Esophagus squamous epithelium (tissue), 5 donors: Measurements from ENCODE around the gene FIGN. TPM values are rescaled to one million over a fixed set of nuclear protein-coding genes. Genes with fewer than 3 reads are reported as not detected.

Experiments
- DNase-seq: peaks from one replicate; lab custom pipeline; 2025; lab: John Stamatoyannopoulos, UW
- H3K27ac ChIP-seq, 4 donors: fragments of 200-600 bp; sonication (generic); one replicate each; pipeline ENCODE4 v1.5.1; 2016 to 2019; ENCODE audit warnings: mild to moderate bottlenecking in 1 of 4
- H3K27me3 ChIP-seq, 4 donors: fragments of 200-600 bp; sonication (generic); 1 replicate in 3 of 4; 2 replicates in 1 of 4; pipeline versions ENCODE4 v1.5.1 to v1.6.0; 2017 to 2021; ENCODE audit warnings: antibody characterized with exemption in 1 of 4
- H3K36me3 ChIP-seq, 3 donors: fragments of 200-600 bp; sonication (generic); one replicate each; pipeline ENCODE4 v1.5.1; 2016 to 2019
- H3K4me1 ChIP-seq, 3 donors: fragments of 200-600 bp; sonication (generic); one replicate each; pipeline ENCODE4 v1.5.1; 2017 to 2019
- H3K4me3 ChIP-seq, 4 donors: fragments of 200-600 bp; sonication (generic); 1 replicate in 3 of 4; 2 replicates in 1 of 4; pipeline ENCODE4 v1.5.1; 2016 to 2019; ENCODE audit warnings: mild to moderate bottlenecking in 2 of 4, moderate library complexity in 1 of 4
- H3K9me3 ChIP-seq, 3 donors: fragments of 200-600 bp; sonication (generic); one replicate each; pipeline ENCODE4 v1.5.1; 2016 to 2019
- POLR2A ChIP-seq, 4 donors: fragments of 450-650 bp; IDR thresholded peaks; one replicate each; pipeline ENCODE4 v1.6.1; 2017; ENCODE audit warnings: antibody characterized with exemption in 4 of 4, mild to moderate bottlenecking in 4 of 4, moderate library complexity in 3 of 4
- WGBS, 2 donors: methylation state at CpG; one replicate each; pipeline ENCODE4 v1.1.5; 2018; 5-methylcytosine and 5-hydroxymethylcytosine counted together
- intact Hi-C: fragments of 100-400 bp; cut with DNase I; formaldehyde crosslinking; loops from one replicate; pipeline ENCODE4 v1.15.0; 2022
- total RNA-seq, 4 donors: library from RNA; depleted of rRNA; stranded (reverse); fragments of >200 nt; gene quantifications; one replicate each; pipeline ENCODE4 v1.1.0, GENCODE V29; 2016
- TF ChIP-seq, protein P1 (sequence below), 6 experiments: fragments of 450-650 bp in 4 of 6; fragments of 200-600 bp in 2 of 6; sonication (generic) in 2 of 6; IDR thresholded peaks; one replicate each; pipeline ENCODE4 v1.5.1; 2016 to 2019; ENCODE audit warnings: antibody characterized with exemption in 6 of 6, mild to moderate bottlenecking in 4 of 6, moderate library complexity in 4 of 6
- donor health status: DM: yes; HTN: yes; CAD: no.

FIGN gene
- total RNA-seq, 4 donors from 2014 or later, result 0.38 to 2.1 (median 1.8) TPM

DNA sequence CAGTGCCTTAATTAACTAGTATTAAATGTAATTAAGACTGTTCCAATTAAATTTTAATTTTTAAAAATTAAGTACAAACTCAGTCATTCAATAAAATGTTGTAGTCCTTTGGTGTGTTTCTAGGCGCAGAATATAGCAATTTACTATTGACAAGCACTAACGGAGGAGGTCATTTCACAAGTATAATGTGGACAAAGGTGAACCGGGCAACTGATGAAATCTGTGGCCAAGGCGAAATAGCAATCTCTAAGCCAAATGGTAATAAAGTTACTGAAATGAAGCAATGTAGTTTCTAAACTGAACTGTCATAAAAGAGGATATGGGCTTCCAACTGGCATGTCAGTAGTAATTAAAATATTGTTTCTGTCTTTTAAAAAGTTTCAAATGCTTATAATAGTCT lies 27.5 kb downstream of the FIGN start:
- WGBS, 2 donors, result 89 to 96% methylated on average over 4 of the region's 4 CpGs
- no peak for TF ChIP-seq POLR2A (IDR thresholded peaks at IDR 0.05)
- TF ChIP-seq, protein P1, sequence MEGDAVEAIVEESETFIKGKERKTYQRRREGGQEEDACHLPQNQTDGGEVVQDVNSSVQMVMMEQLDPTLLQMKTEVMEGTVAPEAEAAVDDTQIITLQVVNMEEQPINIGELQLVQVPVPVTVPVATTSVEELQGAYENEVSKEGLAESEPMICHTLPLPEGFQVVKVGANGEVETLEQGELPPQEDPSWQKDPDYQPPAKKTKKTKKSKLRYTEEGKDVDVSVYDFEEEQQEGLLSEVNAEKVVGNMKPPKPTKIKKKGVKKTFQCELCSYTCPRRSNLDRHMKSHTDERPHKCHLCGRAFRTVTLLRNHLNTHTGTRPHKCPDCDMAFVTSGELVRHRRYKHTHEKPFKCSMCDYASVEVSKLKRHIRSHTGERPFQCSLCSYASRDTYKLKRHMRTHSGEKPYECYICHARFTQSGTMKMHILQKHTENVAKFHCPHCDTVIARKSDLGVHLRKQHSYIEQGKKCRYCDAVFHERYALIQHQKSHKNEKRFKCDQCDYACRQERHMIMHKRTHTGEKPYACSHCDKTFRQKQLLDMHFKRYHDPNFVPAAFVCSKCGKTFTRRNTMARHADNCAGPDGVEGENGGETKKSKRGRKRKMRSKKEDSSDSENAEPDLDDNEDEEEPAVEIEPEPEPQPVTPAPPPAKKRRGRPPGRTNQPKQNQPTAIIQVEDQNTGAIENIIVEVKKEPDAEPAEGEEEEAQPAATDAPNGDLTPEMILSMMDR (IDR thresholded peaks at IDR 0.05), result no peak
- H3K4me3 ChIP-seq, result no peak overlapping the region
- no peaks in the 10 kb centered on the region for H3K9me3 ChIP-seq
- H3K27me3 ChIP-seq, result no peaks in the 10 kb centered on the region
- no peak overlapping the region for H3K27ac ChIP-seq
- DNase-seq, result no peak
- intact Hi-C loops, result no loop called here
- no peaks in the 10 kb centered on the region for H3K36me3 ChIP-seq
- no peaks in the 10 kb centered on the region for H3K4me1 ChIP-seq

DNA sequence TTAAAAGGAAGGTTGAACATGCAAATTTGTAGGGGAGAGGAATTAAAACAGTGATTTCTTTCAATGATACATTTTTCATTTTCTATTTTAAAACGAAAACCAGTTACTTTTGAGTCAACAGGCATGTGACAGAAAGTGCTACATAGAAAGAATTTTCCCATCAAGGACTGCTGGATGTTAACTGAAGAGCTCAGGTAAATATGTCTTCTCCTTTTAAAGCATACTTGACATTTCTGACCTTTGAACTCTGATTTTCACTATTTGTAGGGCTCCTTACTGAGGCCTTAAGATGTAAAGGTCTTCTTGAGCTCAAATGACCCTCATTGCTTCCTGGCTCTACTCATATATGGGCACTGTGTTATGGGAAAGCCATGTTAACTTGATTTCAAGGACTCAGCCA lies 32.4 kb downstream of the FIGN start:
- H3K4me3 ChIP-seq, result no peak overlapping the region
- intact Hi-C loops, result no loop called here

DNA sequence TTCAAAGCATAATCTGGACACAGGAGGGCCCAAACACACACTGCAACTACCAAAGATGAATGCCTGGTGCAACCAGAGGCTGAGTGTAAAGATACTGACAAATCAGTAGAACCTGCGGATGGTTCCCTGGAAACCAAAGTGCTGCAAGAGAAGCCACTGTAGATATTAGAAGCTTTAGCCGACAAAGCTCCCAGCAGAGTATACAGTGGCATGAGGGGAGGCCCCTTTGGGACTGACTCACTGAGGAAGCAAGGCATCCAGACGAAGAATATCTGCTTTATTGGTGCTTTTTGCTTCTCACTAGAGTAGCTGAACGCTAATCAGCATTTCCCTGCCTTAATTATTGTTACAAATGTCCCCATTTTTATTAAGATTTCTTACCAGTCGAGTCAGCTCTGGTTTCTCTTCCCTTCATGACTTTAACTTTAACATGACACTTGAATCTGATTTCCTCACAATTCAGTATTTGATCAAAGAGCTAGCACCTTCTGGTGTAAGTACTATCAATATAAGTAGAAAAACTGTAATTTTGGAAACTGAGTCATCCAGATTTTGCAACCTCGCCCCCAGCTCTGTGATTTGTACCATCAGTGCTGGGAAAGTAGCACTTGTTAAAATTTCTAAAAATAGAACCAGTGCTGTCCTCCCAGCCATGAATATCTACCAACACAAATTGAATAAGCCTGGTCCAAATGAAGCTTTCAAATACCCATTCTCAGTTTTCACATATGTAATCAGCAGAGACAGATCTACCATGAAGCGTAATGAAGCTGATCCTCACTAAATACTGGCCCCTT lies 34.2 kb downstream of the FIGN start:
- no peaks in the 10 kb centered on the region for H3K36me3 ChIP-seq
- H3K4me1 ChIP-seq, result no peaks in the 10 kb centered on the region
- H3K4me3 ChIP-seq, result no peak overlapping the region
- no peak for DNase-seq
- H3K9me3 ChIP-seq, result no peaks in the 10 kb centered on the region
- intact Hi-C loops, result no loop called here
- no peak overlapping the region for H3K27ac ChIP-seq
- 68 to 72% methylated on average over 7 of the region's 7 CpGs for WGBS, 2 donors
- H3K27me3 ChIP-seq, result no peaks in the 10 kb centered on the region
- no peak for TF ChIP-seq POLR2A (IDR thresholded peaks at IDR 0.05)
- TF ChIP-seq, protein P1 (IDR thresholded peaks at IDR 0.05), result no peak

More for the DNA sequence above, 32.4 kb downstream of the FIGN start:
- Histone ChIP-seq H3K4me1 (no peaks in the 10 kb centered on the region), H3K36me3 (no peaks in the 10 kb centered on the region), H3K27ac (no peak overlapping the region), H3K27me3 (no peaks in the 10 kb centered on the region), H3K9me3 (no peaks in the 10 kb centered on the region)
- 66 to 76% methylated on average over 1 of the region's 1 CpG for WGBS, 2 donors
- DNase-seq, result no peak
- no peak for TF ChIP-seq POLR2A (IDR thresholded peaks at IDR 0.05)
- TF ChIP-seq, protein P1 (IDR thresholded peaks at IDR 0.05), result no peak

DNA sequence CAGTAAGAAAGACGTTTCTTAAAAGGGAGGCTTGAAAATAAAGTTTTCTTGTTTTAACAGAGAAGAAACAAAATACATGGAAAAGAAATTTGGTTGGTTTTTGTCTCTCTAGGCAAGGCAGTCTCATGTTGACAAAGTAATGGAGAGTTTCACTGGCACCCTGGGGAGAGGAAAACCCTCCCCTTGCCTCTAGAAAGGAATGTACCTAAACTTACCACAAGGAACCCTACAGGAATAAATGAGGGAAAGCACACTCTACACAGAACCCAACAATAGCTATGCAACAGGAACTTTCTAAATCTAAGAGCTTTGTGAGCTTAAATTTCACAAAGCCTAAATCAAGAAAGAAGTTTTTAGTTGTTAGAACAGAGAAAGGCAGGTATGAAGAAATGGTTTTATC lies 37.0 kb downstream of the FIGN start:
- no peak overlapping the region for H3K27ac ChIP-seq
- no peaks in the 10 kb centered on the region for H3K36me3 ChIP-seq
- H3K4me1 ChIP-seq, result no peaks in the 10 kb centered on the region
- no peak for DNase-seq
- no peaks in the 10 kb centered on the region for H3K9me3 ChIP-seq
- intact Hi-C loops, result no loop called here
- TF ChIP-seq, protein P1 (IDR thresholded peaks at IDR 0.05), result no peak
- no peak for TF ChIP-seq POLR2A (IDR thresholded peaks at IDR 0.05)
- no peak overlapping the region for H3K4me3 ChIP-seq
- H3K27me3 ChIP-seq, result no peaks in the 10 kb centered on the region
- WGBS, 2 donors, result 44 to 50% methylated on average over 1 of the region's 1 CpG

DNA sequence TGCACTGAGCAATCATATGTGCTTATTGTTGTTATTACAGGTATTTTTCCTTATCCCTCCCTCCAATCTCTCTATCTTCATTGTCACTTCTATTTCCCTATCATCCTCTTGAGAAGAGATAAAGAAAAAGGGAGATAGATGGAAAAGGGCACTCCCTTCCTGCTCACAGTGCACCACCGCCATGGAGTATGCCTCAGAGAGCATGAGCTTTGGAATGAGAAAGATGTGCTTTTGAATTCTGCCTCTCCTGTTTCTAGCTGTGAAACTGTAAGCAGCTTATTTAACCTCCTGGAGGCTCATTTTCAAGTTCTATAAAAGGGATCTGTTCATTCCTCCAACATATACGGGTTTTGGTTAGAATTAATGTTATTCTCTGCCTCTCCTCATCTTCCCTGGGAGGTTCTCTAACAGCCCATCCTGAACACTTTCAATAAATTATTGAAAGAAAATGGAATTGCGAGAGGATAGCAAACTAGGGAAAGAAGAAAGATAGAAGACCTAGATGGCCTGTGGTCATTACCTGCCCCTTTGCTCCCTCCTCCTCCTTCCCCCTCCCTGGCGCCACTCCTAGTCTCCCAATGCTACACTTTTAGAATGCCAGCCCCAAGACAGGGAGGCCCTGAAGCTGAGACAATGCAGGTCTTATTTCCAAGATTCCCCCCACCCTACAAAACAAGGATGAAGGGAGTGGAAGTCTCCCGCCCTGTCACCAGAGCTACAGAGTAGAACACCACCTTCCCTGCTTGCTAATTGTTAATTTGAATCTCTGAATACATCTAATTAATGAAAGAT lies 37.8 kb downstream of the FIGN start:
- DNase-seq, result no peak
- H3K27me3 ChIP-seq, result no peaks in the 10 kb centered on the region
- no peaks in the 10 kb centered on the region for H3K9me3 ChIP-seq
- H3K27ac ChIP-seq, result no peak overlapping the region
- H3K4me3 ChIP-seq, result no peak overlapping the region
- H3K4me1 ChIP-seq, result no peaks in the 10 kb centered on the region
- WGBS, 2 donors, result 73 to 91% methylated on average over 5 of the region's 5 CpGs
- no peaks in the 10 kb centered on the region for H3K36me3 ChIP-seq
- TF ChIP-seq, protein P1 (IDR thresholded peaks at IDR 0.05), result no peak
- TF ChIP-seq POLR2A (IDR thresholded peaks at IDR 0.05), result no peak
- intact Hi-C loops, result no loop called here
